Measurements from ENCODE around the gene PEX3.

Gene PEX3

GRCh38 chr6:143485967-143486366 lies 35.4 kb downstream of the PEX3 start:
- Histone ChIP-seq H3K79me2 (ENCODE audit: insufficient read depth, low read length) (no peaks in the 10 kb centered on the region), H3K27me3 (ENCODE audit: insufficient read depth, low read length) (no peaks in the 10 kb centered on the region), H2AFZ (ENCODE audit: low read length) (no peak overlapping the region), H3F3A (ENCODE audit: insufficient read depth, low read length) (no peaks in the 10 kb centered on the region), H3K9me3 (ENCODE audit: low read length) (no peaks in the 10 kb centered on the region), H3K9ac (ENCODE audit: low read length) (no peak overlapping the region), H3K4me3 (ENCODE audit: low read depth, low read length, poor library complexity, severe bottlenecking) (no peak overlapping the region), H3K36me3 (ENCODE audit: insufficient read depth, low read length) (peaks cover 3% of the 10 kb centered on the region; the same call in 1 of the 2 replicates), H4K20me1 (ENCODE audit: insufficient read depth, low read length) (no peaks in the 10 kb centered on the region), H3K9me2 (ENCODE audit: low read depth, low read length) (no peaks in the 10 kb centered on the region), H3K4me1 (ENCODE audit: insufficient read depth, low read length, severe bottlenecking) (no peaks in the 10 kb centered on the region), H3K4me2 (ENCODE audit: low read length) (no peak overlapping the region), H3K27ac (ENCODE audit: low read depth, low read length, poor library complexity, severe bottlenecking) (no peak overlapping the region)
- TF ChIP-seq, protein P1, sequence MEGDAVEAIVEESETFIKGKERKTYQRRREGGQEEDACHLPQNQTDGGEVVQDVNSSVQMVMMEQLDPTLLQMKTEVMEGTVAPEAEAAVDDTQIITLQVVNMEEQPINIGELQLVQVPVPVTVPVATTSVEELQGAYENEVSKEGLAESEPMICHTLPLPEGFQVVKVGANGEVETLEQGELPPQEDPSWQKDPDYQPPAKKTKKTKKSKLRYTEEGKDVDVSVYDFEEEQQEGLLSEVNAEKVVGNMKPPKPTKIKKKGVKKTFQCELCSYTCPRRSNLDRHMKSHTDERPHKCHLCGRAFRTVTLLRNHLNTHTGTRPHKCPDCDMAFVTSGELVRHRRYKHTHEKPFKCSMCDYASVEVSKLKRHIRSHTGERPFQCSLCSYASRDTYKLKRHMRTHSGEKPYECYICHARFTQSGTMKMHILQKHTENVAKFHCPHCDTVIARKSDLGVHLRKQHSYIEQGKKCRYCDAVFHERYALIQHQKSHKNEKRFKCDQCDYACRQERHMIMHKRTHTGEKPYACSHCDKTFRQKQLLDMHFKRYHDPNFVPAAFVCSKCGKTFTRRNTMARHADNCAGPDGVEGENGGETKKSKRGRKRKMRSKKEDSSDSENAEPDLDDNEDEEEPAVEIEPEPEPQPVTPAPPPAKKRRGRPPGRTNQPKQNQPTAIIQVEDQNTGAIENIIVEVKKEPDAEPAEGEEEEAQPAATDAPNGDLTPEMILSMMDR (IDR thresholded peaks at IDR 0.05; ENCODE audit: low read length) = no peak
- no peak for TF ChIP-seq EZH2 (IDR thresholded peaks at IDR 0.05; ENCODE audit: borderline replicate concordance, low read length)

DNA sequence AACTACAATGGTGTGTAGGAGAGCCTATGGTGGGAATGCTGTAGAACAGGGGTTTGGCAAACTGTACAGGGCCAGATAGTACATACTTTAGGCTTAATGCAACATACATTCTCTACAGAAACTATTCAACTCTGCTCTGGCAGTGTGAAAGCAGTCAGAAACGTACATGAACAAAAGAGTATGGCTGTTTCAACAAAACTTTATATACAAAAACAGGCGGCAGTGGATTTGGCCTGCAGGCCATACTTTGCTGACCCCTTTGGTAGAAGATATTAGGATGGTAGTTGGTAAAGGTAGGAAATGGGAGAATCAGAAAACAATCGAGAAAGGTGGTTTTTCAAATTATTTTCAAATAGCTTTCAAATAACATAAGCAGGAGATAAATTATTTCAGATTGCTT lies 36.1 kb downstream of the PEX3 start:
- H3K79me2 ChIP-seq (ENCODE audit: insufficient read depth, low read length) = no peaks in the 10 kb centered on the region

GRCh38 chr6:143490244-143490643 lies 39.6 kb downstream of the PEX3 start:
- H3K4me2 ChIP-seq (ENCODE audit: low read length) = no peak overlapping the region
- H3K4me3 ChIP-seq (ENCODE audit: low read depth, low read length, poor library complexity, severe bottlenecking) = no peak overlapping the region
- H3K36me3 ChIP-seq (ENCODE audit: insufficient read depth, low read length) = peaks cover 3% of the 10 kb centered on the region; the same call in 1 of the 2 replicates
- H3K79me2 ChIP-seq (ENCODE audit: insufficient read depth, low read length) = no peaks in the 10 kb centered on the region
- H3K9me2 ChIP-seq (ENCODE audit: low read depth, low read length) = no peaks in the 10 kb centered on the region
- H4K20me1 ChIP-seq (ENCODE audit: insufficient read depth, low read length) = no peaks in the 10 kb centered on the region
- no peaks in the 10 kb centered on the region for H3K27me3 ChIP-seq (ENCODE audit: insufficient read depth, low read length)
- no peak overlapping the region for H2AFZ ChIP-seq (ENCODE audit: low read length)
- no peak overlapping the region for H3K9ac ChIP-seq (ENCODE audit: low read length)
- no peaks in the 10 kb centered on the region for H3K4me1 ChIP-seq (ENCODE audit: insufficient read depth, low read length, severe bottlenecking)
- H3K27ac ChIP-seq (ENCODE audit: low read depth, low read length, poor library complexity, severe bottlenecking) = no peak overlapping the region
- TF ChIP-seq, protein P1 (IDR thresholded peaks at IDR 0.05; ENCODE audit: low read length) = no peak
- no peak for TF ChIP-seq EZH2 (IDR thresholded peaks at IDR 0.05; ENCODE audit: borderline replicate concordance, low read length)
- H3F3A ChIP-seq (ENCODE audit: insufficient read depth, low read length) = no peaks in the 10 kb centered on the region
- H3K9me3 ChIP-seq (ENCODE audit: low read length) = no peaks in the 10 kb centered on the region

More for the DNA sequence above, 36.1 kb downstream of the PEX3 start:
- Histone ChIP-seq H3K9me2 (ENCODE audit: low read depth, low read length) (no peaks in the 10 kb centered on the region), H3K4me3 (ENCODE audit: low read depth, low read length, poor library complexity, severe bottlenecking) (no peak overlapping the region), H3K4me2 (ENCODE audit: low read length) (no peak overlapping the region), H3K27ac (ENCODE audit: low read depth, low read length, poor library complexity, severe bottlenecking) (no peak overlapping the region), H3K36me3 (ENCODE audit: insufficient read depth, low read length) (peaks cover 3% of the 10 kb centered on the region; the same call in 1 of the 2 replicates), H3K27me3 (ENCODE audit: insufficient read depth, low read length) (no peaks in the 10 kb centered on the region), H4K20me1 (ENCODE audit: insufficient read depth, low read length) (no peaks in the 10 kb centered on the region), H3K4me1 (ENCODE audit: insufficient read depth, low read length, severe bottlenecking) (no peaks in the 10 kb centered on the region), H3K9me3 (ENCODE audit: low read length) (no peaks in the 10 kb centered on the region), H3K9ac (ENCODE audit: low read length) (no peak overlapping the region), H2AFZ (ENCODE audit: low read length) (no peak overlapping the region), H3F3A (ENCODE audit: insufficient read depth, low read length) (no peaks in the 10 kb centered on the region)
- TF ChIP-seq, protein P1 (IDR thresholded peaks at IDR 0.05; ENCODE audit: low read length) = no peak

Data from OCI-LY1 (cell line).